GM12878 (cell line): ENCODE measurements around the gene FIGNL2. TPM values are rescaled to one million over a fixed set of nuclear protein-coding genes. Genes with fewer than 3 reads are reported as not detected.

Experiments
- ATAC-seq: fragments of 200-7000 bp; cut with Tn5 transposase; 3 replicates; pipeline ENCODE4 v1.9.1; 2020; ENCODE audit warnings: mild to moderate bottlenecking, moderate library complexity
- BruUV-seq: library from RNA; stranded (reverse); fragments of 400-500 nt; replicated peaks from 2 replicates; lab custom pipeline; 2021; lab: Mats Ljungman, UMichigan
- CTCF ChIA-PET: fragments of 300-600 bp; sonication (Branson Sonifier 250); formaldehyde crosslinking; extraction: SDS; loops from one replicate; lab custom pipeline; 2021; ENCODE audit warnings: inconsistent platforms; lab: Yijun Ruan, JAX
- POLR2A ChIA-PET: fragments of 350-600 bp; formaldehyde crosslinking; extraction: SDS; loops from one replicate; lab custom pipeline; 2021; ENCODE audit warnings: inconsistent platforms; lab: Charles Lee
- RAD21 ChIA-PET: fragments of 300-600 bp; sonication (Branson Sonifier 250); formaldehyde crosslinking; loops from one replicate; lab custom pipeline; 2023; ENCODE audit warnings: antibody characterized with exemption; ENCODE audit not compliant: unreplicated experiment; lab: Charles Lee
- SMC1A ChIA-PET: fragments of 300-600 bp; sonication (Branson Sonifier 250); formaldehyde crosslinking; loops from one replicate; lab custom pipeline; 2023; ENCODE audit not compliant: unreplicated experiment, uncharacterized antibody; lab: Charles Lee
- DNase-seq: peaks from one replicate; pipeline ENCODE4 v3.0.0-alpha.2; 2011; ENCODE audit warnings: low read depth, low spot score
- FAIRE-seq: peaks from 3 replicates; lab custom pipeline; 2011; peaks lifted over from hg19 to GRCh38; lab: Jason Lieb, UNC
- H2AFZ ChIP-seq: 2 replicates; pipeline ENCODE4 v1.6.0; 2011; ENCODE audit warnings: low read depth, low read length, control low read depth; ENCODE audit not compliant: control insufficient read depth
- H3K27ac ChIP-seq: 2 replicates; pipeline ENCODE4 v1.5.1; 2011; ENCODE audit warnings: control low read depth; ENCODE audit not compliant: control insufficient read depth, insufficient read depth
- H3K27me3 ChIP-seq, 2 experiments: replicated peaks in 1 of 2; 2 replicates each; pipeline versions ENCODE4 v1.6.0 to v1.6.1; 2011; ENCODE audit warnings: low read length in 1 of 2; ENCODE audit not compliant: control insufficient read depth in 2 of 2, insufficient read depth in 2 of 2
- H3K36me3 ChIP-seq, 2 experiments: 2 replicates each; pipeline ENCODE4 v1.5.1; 2011; ENCODE audit warnings: low read length in 1 of 2; ENCODE audit not compliant: control insufficient read depth in 2 of 2, insufficient read depth in 2 of 2
- H3K4me1 ChIP-seq: 2 replicates; pipeline ENCODE4 v1.6.1; 2011; ENCODE audit warnings: mild to moderate bottlenecking, low read length, moderate library complexity, mixed read lengths; ENCODE audit not compliant: control insufficient read depth, insufficient read depth
- H3K4me2 ChIP-seq: 2 replicates; pipeline ENCODE4 v1.6.0; 2011; ENCODE audit warnings: control low read depth; ENCODE audit not compliant: control insufficient read depth, insufficient read depth
- H3K4me3 ChIP-seq: fragments of 200-600 bp; sonication (generic); 2 replicates; pipeline ENCODE4 v1.5.1; 2016
- H3K79me2 ChIP-seq: 2 replicates; pipeline ENCODE4 v1.6.0; 2011; ENCODE audit warnings: low read length; ENCODE audit not compliant: control insufficient read depth, insufficient read depth
- H3K9ac ChIP-seq: 2 replicates; pipeline ENCODE4 v1.8.0; 2011; ENCODE audit warnings: low read length, control low read depth, mixed read lengths; ENCODE audit not compliant: control insufficient read depth, insufficient read depth
- H3K9me3 ChIP-seq: replicated peaks from 3 replicates; pipeline ENCODE4 v1.5.1; 2011; ENCODE audit warnings: mild to moderate bottlenecking, low read length; ENCODE audit not compliant: control insufficient read depth, insufficient read depth
- H4K20me1 ChIP-seq: 2 replicates; pipeline ENCODE4 v1.6.0; 2011; ENCODE audit not compliant: control insufficient read depth, insufficient read depth
- CTCF ChIP-seq, 3 experiments: IDR thresholded peaks in 2 of 3; conservative IDR thresholded peaks in 1 of 3; 2 replicates each; pipeline ENCODE4 v1.5.1; 2011; ENCODE audit warnings: low read depth in 3 of 3, low read length in 3 of 3, mild to moderate bottlenecking in 3 of 3, control low read depth in 2 of 3, moderate library complexity in 2 of 3, inconsistent platforms in 1 of 3, mixed read lengths in 1 of 3; ENCODE audit not compliant: control insufficient read depth in 2 of 3, insufficient read depth in 1 of 3; ENCODE audit errors: extremely low read depth in 1 of 3
- FOXM1 ChIP-seq: IDR thresholded peaks from 2 replicates; pipeline ENCODE4 v1.6.1; 2012; ENCODE audit warnings: low read depth, mild to moderate bottlenecking, inconsistent platforms, low read length, moderate library complexity
- GABPA ChIP-seq: IDR thresholded peaks from 2 replicates; pipeline ENCODE4 v1.6.1; 2014; ENCODE audit warnings: antibody characterized with exemption, low read depth, mild to moderate bottlenecking, inconsistent platforms
- HDAC2 ChIP-seq: fragments of 200-600 bp; sonication (generic); IDR thresholded peaks from 2 replicates; pipeline ENCODE4 v1.6.1; 2017
- IKZF2 ChIP-seq, 2 experiments: fragments of 450-650 bp; IDR thresholded peaks; 2 replicates each; pipeline ENCODE4 v1.6.1; 2017; ENCODE audit warnings: mild to moderate bottlenecking in 2 of 2, moderate library complexity in 2 of 2
- MXI1 ChIP-seq: fragments of 150-350 bp; IDR thresholded peaks from 2 replicates; pipeline ENCODE4 v1.6.1; 2011; ENCODE audit warnings: low read depth, mild to moderate bottlenecking, inconsistent platforms, low read length, improper control_type of control experiment
- RAD21 ChIP-seq: IDR thresholded peaks from 2 replicates; pipeline ENCODE4 v1.6.1; 2011; ENCODE audit warnings: mild to moderate bottlenecking, low read depth, low read length, moderate library complexity; ENCODE audit not compliant: insufficient read depth
- RFX5 ChIP-seq: IDR thresholded peaks from 2 replicates; pipeline ENCODE4 v1.6.1; 2011; ENCODE audit warnings: low read depth, low read length, improper control_type of control experiment
- SUZ12 ChIP-seq: fragments of 200-600 bp; sonication (generic); IDR thresholded peaks from one replicate; pipeline ENCODE4 v1.6.1; 2018; ENCODE audit warnings: antibody characterized with exemption, mild to moderate bottlenecking; ENCODE audit not compliant: unreplicated experiment
- ZBTB11 ChIP-seq: fragments of 450-650 bp; formaldehyde crosslinking; IDR thresholded peaks from 2 replicates; pipeline ENCODE4 v1.5.0; 2022; ENCODE audit warnings: mild to moderate bottlenecking, missing genetic modification characterization
- WGBS: methylation state at CpG from one replicate; pipeline ENCODE4 v1.1.6; 2016; ENCODE audit warnings: low lambda C conversion rate; ENCODE audit not compliant: insufficient replicate concordance, insufficient coverage; ENCODE audit errors: missing lambda C conversion rate; 5-methylcytosine and 5-hydroxymethylcytosine counted together
- in situ Hi-C: fragments of 300-500 bp; cut with MboI; formaldehyde crosslinking; loops from 9 replicates; pipeline ENCODE4 v1.14.3; 2018; ENCODE audit warnings: mixed read lengths
- intact Hi-C: fragments of 100-400 bp; cut with micrococcal nuclease; formaldehyde crosslinking; loops from one replicate; pipeline ENCODE4 v1.14.2; 2022; ENCODE audit not compliant: unreplicated experiment
- polyA plus RNA-seq, 11 experiments: library from polyadenylated mRNA; depleted of rRNA in 4 of 11; unstranded in 6 of 11; stranded (reverse) in 5 of 11; fragments of >200 nt; fragmentation: Nextera tagmentation in 4 of 11; fragmentation: Illumina TruSeq in 1 of 11; extraction: Ambion mirVana in 4 of 11; extraction: Trizol in 1 of 11; gene quantifications; 1 replicate in 1 of 11; 2 replicates in 10 of 11; pipeline versions ENCODE4 v1.2.1 to v1.2.3, GENCODE V29; 2011 to 2016; ENCODE audit warnings: inconsistent platforms in 2 of 11, missing spikeins in 2 of 11, low read depth in 1 of 11
- total RNA-seq, 4 experiments: library from RNA; depleted of rRNA in 3 of 4; stranded (reverse); fragments of >200 nt in 3 of 4; fragmentation: Illumina TruSeq in 1 of 4; extraction: Trizol in 1 of 4; gene quantifications; 2 replicates each; pipeline versions ENCODE4 v1.2.1 to v1.2.3, GENCODE V29; 2013 to 2021

The FIGNL2 gene
- total and polyA plus RNA-seq, 10 of the 15 experiments (the other 5 are each of a cell fraction or from before 2014, with no cell fraction given) = not detected

DNA sequence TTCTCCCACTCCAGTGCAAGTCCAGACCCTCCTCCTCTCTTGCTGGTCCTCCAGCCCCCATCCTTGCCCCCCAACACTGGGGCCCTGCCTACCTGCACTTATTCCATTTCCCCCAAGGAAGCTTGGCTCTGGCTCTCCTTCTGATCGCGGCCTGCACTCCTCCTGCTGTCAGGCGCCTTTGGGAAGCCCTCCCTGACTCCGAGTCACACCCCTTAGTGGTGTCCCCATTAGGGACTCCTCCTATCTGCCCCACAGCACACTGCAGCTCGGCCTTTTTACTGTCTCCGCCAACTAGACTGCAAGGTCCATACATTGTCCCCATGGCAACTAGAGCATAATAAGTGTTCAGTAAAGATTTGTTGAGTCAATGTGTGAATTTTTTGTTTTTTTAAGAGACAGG, 32.9 kb downstream of the FIGNL2 start (continued):
- no peak for TF ChIP-seq ZBTB11 (CRISPR knock-in tag)
- TF ChIP-seq FOXM1 = no peak
- TF ChIP-seq IKZF2 (IDR thresholded peaks at IDR 0.05) = no peak
- no peak for TF ChIP-seq HDAC2
- TF ChIP-seq RFX5 = no peak

DNA sequence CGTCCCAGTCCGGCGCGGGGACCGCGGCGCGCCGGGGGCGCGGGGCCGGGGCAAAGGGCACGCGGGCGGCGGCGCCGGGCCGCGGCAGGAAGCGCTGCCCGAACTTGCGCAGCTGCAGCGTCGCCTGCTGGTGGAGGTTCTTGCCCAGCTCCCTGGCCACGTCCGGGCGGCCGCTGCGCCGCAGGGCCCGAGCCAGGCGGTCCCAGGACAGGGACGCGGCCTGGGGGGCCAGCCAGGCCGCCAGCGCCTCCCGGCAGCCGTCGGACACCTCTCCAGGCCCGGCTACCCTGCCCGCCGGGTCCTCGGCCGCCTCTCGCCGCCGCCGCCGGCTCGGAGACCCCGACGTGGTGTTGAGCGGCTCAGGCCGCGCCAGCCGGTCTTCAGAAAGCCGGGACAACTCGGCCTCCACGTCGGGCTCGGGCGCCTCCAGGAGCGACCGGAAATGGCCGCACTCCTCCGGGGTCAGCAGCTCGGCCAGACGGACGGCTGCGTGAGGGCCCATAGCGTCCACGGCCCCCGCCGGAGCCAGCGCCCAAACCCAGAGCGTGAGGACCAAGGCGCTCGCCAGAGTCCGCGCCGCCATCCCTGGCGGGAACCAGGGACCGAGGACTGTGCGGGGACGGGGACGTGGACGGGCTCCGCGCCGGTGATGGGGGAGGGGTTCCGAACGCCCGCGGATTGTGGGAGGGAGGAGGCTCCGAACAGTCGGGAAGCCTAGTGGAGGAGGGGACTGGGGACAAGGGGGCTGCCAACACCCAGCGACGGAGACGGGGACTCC, 34.0 kb downstream of the FIGNL2 start:
- ChIA-PET SMC1A (no interaction called here), CTCF (interaction anchor here (0.5 to 1.1 kb wide), 2 partner anchors 10 to 989 kb away, joined by 3 to 4 read pairs; no protein-coding TSS in a partner anchor), POLR2A (no interaction called here), RAD21 (no interaction called here)
- ATAC-seq (peak; percentile 45; the same call in 2 of the 3 replicates), DNase-seq (no peak), FAIRE-seq (no peak)
- H3K4me1 ChIP-seq = no peaks in the 10 kb centered on the region
- no TSS peak for BruUV-seq
- in situ Hi-C loops = no loop called here
- no peak overlapping the region for H3K9ac ChIP-seq
- no peaks in the 10 kb centered on the region for H3K36me3 ChIP-seq
- H3K4me3 ChIP-seq = no peak overlapping the region
- no peaks in the 10 kb centered on the region for H3K9me3 ChIP-seq
- 16% methylated on average over 98 of the region's 100 CpGs for WGBS
- no peak overlapping the region for H2AFZ ChIP-seq
- intact Hi-C loops = no loop called here
- no peak overlapping the region for H3K27ac ChIP-seq
- H3K79me2 ChIP-seq = no peaks in the 10 kb centered on the region
- H3K27me3 ChIP-seq = peaks cover 4 to 10% of the 10 kb centered on the region in 2 experiments
- peak overlapping the region; percentile 9; the same call in 1 of the 2 replicates for H3K4me2 ChIP-seq
- TF ChIP-seq GABPA (no peak), SUZ12 (peak; percentile 56), MXI1 (no peak), RAD21 (0 out of 2 replicates have a peak, but pooled peaks have one; percentile 10), CTCF (IDR thresholded peaks at IDR 0.05 in 2 of 3, conservative IDR thresholded peaks at IDR 0.05 in 1 of 3; ENCODE audit: control insufficient read depth in 2 of 3, extremely low read depth in 1 of 3, insufficient read depth in 1 of 3, low read depth in 3 of 3, low read length in 3 of 3) (peak; percentile 19 to 33 (median 29); a peak in 2 of 6 replicates)
- H4K20me1 ChIP-seq = no peaks in the 10 kb centered on the region
